OCI-LY3 (cell line): ENCODE results near the gene MDFI.

Source experiments
- H2AFZ ChIP-seq: fragments of 200-600, 300-600 bp; shearing (Covaris generic); 2 replicates; pipeline ENCODE4 v1.6.0; 2014; ENCODE audit warnings: antibody characterized with exemption, low read depth, low read length
- H3K27ac ChIP-seq: fragments of 200-600, 300-600 bp; sonication (generic); 2 replicates; pipeline ENCODE4 v1.5.1; 2014; ENCODE audit warnings: mild to moderate bottlenecking, low read length, moderate library complexity, mixed read lengths
- H3K27me3 ChIP-seq: fragments of 200-600, 300-600 bp; sonication (generic); 2 replicates; pipeline ENCODE4 v1.6.1; 2014; ENCODE audit warnings: low read depth, low read length, mixed read lengths
- H3K36me3 ChIP-seq: fragments of 200-600, 300-600 bp; sonication (generic); replicated peaks from 2 replicates; pipeline ENCODE3; 2014; ENCODE audit warnings: low read depth, low read length, mixed read lengths
- H3K4me1 ChIP-seq: fragments of 300-600, 200-600 bp; sonication (generic); 2 replicates; pipeline ENCODE4 v1.6.1; 2014; ENCODE audit warnings: low read length, mixed read lengths
- H3K4me2 ChIP-seq: fragments of 200-600, 300-600 bp; sonication (generic); 2 replicates; pipeline ENCODE4 v1.6.1; 2014; ENCODE audit warnings: low read length, mixed read lengths
- H3K4me3 ChIP-seq: fragments of 300-600, 200-600 bp; sonication (generic); 2 replicates; pipeline ENCODE4 v1.5.1; 2014; ENCODE audit warnings: antibody characterized with exemption, mild to moderate bottlenecking, low read length, moderate library complexity
- H3K79me2 ChIP-seq: fragments of 300-600, 200-600 bp; shearing (Covaris generic); 2 replicates; pipeline ENCODE4 v1.6.1; 2014; ENCODE audit warnings: mild to moderate bottlenecking, low read length, mixed read lengths
- H3K9ac ChIP-seq: fragments of 300-600, 200-600 bp; shearing (Covaris generic); 2 replicates; pipeline ENCODE4 v1.6.0; 2014; ENCODE audit warnings: mild to moderate bottlenecking, low read length, moderate library complexity
- H3K9me3 ChIP-seq: fragments of 200-600, 300-600 bp; shearing (Covaris generic); 2 replicates; pipeline ENCODE4 v1.6.1; 2014; ENCODE audit warnings: low read length, mixed read lengths; ENCODE audit not compliant: insufficient read depth
- H4K20me1 ChIP-seq: fragments of 200-600, 300-600 bp; sonication (generic); 2 replicates; pipeline ENCODE4 v1.6.1; 2016; ENCODE audit warnings: low read length, mixed read lengths; ENCODE audit not compliant: insufficient read depth
- EZH2phosphoT487 ChIP-seq: fragments of 200-600 bp; shearing (Covaris generic); IDR thresholded peaks from 2 replicates; pipeline ENCODE4 v1.6.1; 2018; ENCODE audit warnings: antibody characterized with exemption, mixed run types, low read depth
- TF ChIP-seq, protein P1 (sequence below): fragments of 200-600, 300-600 bp; sonication (generic); IDR thresholded peaks from 2 replicates; pipeline ENCODE4 v1.5.1; 2014; ENCODE audit warnings: antibody characterized with exemption, low read length, low read depth

Gene MDFI

DNA sequence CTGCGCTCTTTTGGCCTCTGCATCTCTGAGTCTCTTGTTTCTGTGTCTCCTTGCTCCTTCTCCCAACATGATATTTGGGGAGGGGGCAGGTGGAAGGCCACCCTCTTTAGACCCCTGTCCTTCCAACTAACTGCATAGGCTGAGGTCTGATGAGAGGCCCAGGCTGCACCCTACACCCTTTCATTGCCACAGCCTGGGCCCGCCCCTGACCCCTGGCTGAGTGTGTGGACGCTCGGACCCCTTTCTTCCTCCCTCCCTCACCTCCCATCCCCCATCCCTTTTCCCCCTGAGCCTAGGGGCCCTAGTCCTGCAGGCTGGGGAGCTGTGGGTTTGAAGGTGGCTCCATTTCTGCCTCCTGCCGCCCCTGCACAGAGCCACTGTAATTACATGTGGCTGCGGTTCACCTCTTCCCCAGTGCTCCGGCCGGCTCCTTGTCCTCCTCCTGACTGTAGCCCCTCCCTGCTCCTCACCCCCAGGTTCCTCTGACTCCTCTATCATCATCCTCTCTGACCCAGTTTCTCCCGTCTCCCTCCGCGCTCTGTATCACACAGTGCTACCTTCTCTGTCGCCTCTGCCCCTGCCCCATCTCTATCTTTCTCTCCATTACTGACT, 6.8 kb downstream of the MDFI start:
- Histone ChIP-seq H3K4me1 (no peaks in the 10 kb centered on the region), H4K20me1 (no peaks in the 10 kb centered on the region), H3K79me2 (no peaks in the 10 kb centered on the region), H3K27ac (no peak overlapping the region), H3K9me3 (no peaks in the 10 kb centered on the region), H3K4me3 (no peak overlapping the region), H3K9ac (no peak overlapping the region), H3K36me3 (no peaks in the 10 kb centered on the region), H3K4me2 (no peak overlapping the region), H3K27me3 (peaks cover 11% of the 10 kb centered on the region), H2AFZ (no peak overlapping the region)
- TF ChIP-seq EZH2phosphoT487 = no peak
- TF ChIP-seq, protein P1, sequence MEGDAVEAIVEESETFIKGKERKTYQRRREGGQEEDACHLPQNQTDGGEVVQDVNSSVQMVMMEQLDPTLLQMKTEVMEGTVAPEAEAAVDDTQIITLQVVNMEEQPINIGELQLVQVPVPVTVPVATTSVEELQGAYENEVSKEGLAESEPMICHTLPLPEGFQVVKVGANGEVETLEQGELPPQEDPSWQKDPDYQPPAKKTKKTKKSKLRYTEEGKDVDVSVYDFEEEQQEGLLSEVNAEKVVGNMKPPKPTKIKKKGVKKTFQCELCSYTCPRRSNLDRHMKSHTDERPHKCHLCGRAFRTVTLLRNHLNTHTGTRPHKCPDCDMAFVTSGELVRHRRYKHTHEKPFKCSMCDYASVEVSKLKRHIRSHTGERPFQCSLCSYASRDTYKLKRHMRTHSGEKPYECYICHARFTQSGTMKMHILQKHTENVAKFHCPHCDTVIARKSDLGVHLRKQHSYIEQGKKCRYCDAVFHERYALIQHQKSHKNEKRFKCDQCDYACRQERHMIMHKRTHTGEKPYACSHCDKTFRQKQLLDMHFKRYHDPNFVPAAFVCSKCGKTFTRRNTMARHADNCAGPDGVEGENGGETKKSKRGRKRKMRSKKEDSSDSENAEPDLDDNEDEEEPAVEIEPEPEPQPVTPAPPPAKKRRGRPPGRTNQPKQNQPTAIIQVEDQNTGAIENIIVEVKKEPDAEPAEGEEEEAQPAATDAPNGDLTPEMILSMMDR = no peak

DNA sequence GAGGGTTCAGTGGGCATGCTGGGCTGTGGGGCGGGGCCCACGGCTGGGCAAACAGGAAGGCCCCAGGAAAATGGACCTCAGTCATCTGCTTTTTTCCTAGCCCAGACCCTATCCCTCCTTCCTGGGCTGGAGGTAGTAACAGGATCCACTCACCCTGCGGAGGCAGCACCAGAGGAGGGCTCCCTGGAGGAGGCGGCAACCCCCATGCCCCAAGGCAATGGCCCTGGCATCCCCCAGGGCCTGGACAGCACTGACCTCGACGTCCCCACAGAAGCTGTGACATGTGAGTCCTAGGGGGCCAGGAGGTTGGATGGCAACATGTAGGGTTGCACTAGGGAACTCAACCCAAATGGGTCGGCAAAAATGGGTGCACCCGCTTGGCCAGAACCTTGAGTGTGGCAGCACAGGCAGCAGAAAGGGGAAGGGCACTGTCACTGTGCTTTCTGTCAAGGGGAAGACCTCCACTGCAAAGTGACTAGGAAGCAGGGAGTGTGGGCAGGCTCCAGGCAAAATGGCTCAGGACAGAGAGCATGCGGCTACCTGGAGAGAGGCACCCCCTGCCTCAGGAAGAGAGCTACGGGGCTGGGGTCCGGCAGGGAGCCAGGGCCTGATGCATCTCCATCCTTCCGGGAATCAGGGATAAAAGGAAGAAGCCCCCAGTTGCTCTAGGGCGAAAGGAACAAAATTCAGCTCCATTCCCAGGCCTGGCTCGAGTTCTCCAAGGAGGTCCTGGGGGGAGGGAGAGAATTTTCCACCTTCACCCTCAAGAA, 7.9 kb downstream of the MDFI start:
- H3K27me3 ChIP-seq = peaks cover 13% of the 10 kb centered on the region
- H4K20me1 ChIP-seq = no peaks in the 10 kb centered on the region
- no peak overlapping the region for H3K27ac ChIP-seq
- no peak overlapping the region for H3K4me3 ChIP-seq
- no peak overlapping the region for H3K9ac ChIP-seq
- TF ChIP-seq EZH2phosphoT487 = no peak
- TF ChIP-seq, protein P1 = no peak
- H2AFZ ChIP-seq = no peak overlapping the region
- H3K4me2 ChIP-seq = no peak overlapping the region
- no peaks in the 10 kb centered on the region for H3K79me2 ChIP-seq
- H3K4me1 ChIP-seq = no peaks in the 10 kb centered on the region
- H3K9me3 ChIP-seq = no peaks in the 10 kb centered on the region
- no peaks in the 10 kb centered on the region for H3K36me3 ChIP-seq

DNA sequence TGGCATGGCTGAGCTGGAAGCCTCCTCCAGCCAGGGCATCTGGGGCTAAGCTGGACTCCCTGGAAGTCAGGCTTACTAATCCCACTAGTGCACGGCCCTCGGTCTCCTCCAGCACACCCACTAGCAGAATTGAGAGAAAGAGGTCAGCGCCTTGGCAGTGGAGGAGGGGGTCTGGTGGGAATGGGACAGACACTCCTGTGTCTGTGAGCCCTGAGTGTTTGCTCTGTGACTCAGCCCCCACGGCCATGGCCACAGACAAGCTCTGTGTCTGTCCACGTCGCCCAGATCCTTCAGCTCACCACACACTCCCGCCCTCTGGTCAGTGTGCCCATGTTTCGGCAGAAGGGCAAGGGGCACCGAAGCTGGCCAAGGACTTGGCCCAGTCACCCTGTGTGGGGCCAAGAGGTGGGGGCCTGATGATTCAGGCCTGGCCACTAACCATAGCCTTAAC, 8.8 kb downstream of the MDFI start:
- H3K4me3 ChIP-seq = no peak overlapping the region
- peaks cover 13% of the 10 kb centered on the region for H3K27me3 ChIP-seq
- no peak overlapping the region for H3K9ac ChIP-seq
- TF ChIP-seq, protein P1 = no peak
- TF ChIP-seq EZH2phosphoT487 = no peak
- H3K79me2 ChIP-seq = no peaks in the 10 kb centered on the region
- H3K36me3 ChIP-seq = no peaks in the 10 kb centered on the region
- H3K4me2 ChIP-seq = no peak overlapping the region
- H3K9me3 ChIP-seq = no peaks in the 10 kb centered on the region
- H3K27ac ChIP-seq = no peak overlapping the region
- H3K4me1 ChIP-seq = no peaks in the 10 kb centered on the region
- no peak overlapping the region for H2AFZ ChIP-seq
- no peaks in the 10 kb centered on the region for H4K20me1 ChIP-seq

DNA sequence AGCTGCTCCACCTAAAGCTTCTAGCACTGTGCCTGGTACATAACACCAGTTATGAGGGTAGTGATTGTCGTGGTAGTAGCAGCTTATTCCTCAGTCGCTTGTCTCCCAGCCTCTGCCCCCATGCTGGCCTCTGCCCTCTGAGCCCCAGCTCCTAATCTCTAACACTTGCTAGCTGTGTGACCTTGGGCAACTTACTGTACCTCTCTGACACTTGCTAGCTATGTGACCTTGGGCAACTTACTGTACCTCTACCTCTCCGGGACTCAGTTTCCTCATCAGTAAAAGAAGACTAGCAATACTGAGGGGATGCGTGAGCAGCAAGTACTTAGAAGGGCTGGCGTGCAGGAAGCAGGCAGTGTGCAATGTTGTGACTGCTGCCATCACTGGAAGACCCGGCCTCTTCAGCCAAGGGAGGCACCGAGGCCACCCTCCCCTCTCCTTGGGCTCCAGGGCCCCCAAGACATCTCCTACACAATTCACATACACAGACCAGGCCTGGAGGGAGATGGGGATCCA, 9.9 kb downstream of the MDFI start:
- TF ChIP-seq EZH2phosphoT487 = no peak
- TF ChIP-seq, protein P1 = no peak
- Histone ChIP-seq H3K79me2 (no peaks in the 10 kb centered on the region), H3K36me3 (no peaks in the 10 kb centered on the region), H2AFZ (no peak overlapping the region), H3K4me3 (no peak overlapping the region), H3K4me2 (no peak overlapping the region), H3K9ac (no peak overlapping the region), H4K20me1 (no peaks in the 10 kb centered on the region), H3K27ac (no peak overlapping the region), H3K4me1 (no peaks in the 10 kb centered on the region), H3K27me3 (peaks cover 9% of the 10 kb centered on the region), H3K9me3 (no peaks in the 10 kb centered on the region)
